ENCODE measurements around the gene SNX32.
A peak's percentile ranks its signal among the peaks of the same experiment; 100 is the strongest.

SNX32 gene

DNA sequence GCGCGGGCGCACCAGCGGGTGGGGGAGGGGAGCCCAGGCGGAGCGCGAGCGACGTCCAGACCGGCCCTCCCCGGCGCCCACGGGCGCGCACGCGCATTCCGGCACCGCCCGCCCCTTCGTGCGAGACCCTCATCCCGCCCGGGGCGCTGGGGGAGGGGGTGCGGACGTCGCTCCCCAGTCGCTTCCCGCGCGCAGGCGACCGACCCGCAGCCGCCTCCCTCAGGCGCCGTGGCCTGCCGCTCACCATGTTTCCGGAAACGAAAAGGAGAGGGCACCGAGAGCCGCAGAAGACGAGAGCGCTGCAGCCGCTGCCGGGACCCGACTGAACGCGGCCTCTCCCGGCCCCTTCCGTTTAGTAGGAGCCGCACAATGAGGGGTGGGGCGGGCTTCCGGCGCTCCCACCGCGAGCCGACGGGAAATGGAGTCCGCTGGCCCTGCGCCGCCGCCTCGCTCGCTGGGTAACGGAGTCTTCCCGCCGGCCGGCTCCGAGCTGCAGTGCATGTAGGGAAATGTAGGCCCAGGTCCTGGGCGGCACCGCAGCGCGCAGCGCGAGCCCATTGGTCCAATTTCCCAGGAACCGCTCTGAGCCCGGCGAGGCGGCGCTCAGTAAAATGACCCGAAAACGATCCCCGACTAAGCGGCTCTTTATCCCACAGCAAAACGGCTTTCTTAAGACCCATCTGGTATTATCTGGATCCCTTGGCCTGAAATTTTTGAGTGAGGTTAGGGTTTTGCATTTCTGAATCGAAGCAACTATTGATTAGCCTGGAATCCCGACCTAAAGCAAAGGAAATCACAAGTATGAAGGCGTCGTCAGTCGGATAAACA lies 24.3 kb downstream of the SNX32 start, which contains the start of gene CFL1:
TSS of gene CFL1 (minus strand) at position 328 of the 828 bp plus-strand sequence. CDS start at position 247, 81 bp downstream.
- peak; percentile 99 for DNase-seq

DNA sequence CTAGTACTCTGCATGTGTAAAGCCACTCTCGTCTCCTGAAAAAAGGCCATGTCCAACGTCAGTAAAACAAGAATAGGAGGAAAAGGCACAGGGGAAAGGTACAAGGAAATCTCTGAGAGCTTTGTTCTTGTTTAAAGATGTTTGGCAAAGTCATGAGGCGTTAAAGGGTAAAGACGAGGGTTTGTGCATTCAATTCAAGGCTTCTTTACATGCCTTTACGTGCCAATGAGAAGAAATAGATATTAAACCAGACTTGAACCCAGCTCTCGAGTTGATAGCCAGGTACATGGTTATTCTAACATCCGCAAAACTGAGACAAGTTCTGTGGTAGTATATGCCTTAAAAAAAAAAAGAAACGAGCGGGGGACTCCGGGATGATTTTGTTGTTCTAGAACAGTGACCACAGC lies 24.9 kb downstream of the SNX32 start:
- no peak for DNase-seq

DNA sequence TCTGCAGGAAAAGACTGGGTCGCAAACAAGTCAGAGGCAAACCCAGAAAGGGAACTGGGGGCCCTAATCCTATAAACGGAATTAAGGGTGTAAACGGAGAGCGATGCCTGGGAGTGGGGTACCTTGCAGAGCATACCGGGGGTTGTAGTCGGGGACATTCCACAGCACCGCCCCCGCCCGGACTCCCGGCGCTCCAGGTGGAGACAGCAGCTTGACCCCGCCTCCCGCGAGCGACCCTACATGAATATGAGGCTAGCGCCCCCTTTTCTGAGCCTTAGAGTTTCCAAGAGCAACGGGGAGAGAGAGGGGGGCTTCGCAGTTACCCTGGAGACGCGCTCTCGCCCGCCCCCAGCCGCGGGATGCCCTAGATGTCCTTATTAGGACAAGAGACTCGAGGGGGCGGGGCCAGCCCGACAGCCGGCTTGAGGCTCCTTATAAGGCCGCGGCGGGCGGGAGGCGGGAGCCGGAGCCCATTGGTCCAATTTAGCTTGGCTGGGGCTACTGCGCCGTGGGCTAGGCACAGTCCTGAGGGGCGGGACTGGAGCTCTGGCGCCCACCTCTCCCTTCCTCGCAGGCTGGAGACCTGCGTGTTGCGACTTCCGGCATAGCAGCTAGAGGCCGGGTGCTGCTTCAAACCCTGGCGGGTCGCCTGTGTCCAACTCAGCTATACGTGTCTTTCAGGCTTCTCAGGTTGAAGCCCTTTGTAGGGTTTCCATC lies 25.5 kb downstream of the SNX32 start:
- DNase-seq: peak; percentile 97 to 99 (median 98)

DNA sequence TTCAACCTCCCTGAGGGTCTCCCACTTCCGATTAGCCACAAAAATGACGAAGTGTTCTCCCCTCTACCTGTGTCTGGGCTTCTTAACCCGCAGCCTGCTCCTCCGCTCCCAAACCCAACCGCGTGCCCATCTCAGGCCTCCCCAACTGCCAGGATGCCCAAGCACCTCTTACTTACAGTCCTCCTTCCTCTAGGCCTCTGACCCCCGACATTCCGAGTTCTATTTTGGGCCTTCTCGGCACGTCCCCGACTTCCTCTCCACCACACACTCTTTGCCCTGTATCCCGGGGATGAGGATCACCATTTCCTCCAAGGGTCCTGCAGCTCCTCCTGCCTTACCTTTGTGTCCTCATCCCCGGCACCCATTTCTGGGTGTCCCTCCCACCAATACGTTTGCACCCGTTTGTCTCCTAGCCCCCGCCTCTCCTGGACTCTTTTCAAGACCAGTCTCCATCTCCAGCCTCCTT lies 26.1 kb downstream of the SNX32 start:
- peak in 1 of 3 donors; percentile 21 for DNase-seq

DNA sequence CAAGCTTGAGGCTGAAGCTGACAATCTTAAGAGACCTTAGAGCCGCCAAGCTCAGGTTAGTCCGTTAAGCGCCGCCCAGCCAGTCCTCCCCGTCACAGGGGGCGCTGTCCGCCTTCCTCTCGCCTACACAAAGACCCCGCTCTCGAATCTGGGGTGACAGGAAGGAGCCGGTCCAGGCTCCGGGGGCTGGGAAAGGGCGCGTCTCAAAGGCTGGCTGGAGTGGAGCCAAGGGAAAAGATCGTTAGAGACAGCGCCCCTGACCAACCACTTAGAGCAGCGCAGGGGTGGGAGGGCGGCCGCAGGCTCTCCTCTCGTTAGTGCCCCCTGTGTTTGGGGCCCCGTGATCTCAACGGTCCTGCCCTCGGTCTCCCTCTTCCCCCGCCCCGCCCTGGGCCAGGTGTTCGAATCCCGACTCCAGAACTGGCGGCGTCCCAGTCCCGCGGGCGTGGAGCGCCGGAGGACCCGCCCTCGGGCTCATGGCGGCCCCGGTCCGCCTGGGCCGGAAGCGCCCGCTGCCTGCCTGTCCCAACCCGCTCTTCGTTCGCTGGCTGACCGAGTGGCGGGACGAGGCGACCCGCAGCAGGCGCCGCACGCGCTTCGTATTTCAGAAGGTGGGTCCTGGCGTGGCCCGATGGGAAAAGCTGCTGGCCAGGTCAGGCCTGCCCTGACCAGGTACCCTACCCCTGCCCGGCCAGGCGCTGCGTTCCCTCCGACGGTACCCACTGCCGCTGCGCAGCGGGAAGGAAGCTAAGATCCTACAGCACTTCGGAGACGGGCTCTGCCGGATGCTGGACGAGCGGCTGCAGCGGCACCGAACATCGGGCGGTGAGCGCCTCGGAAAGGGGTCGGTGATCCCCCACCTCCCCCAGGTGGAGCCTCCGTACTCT lies 26.8 kb downstream of the SNX32 start, which contains the start of gene MUS81:
TSS of gene MUS81 (plus strand) at position 156 of the 887 bp plus-strand sequence. CDS start at position 477, 321 bp downstream.
- DNase-seq: peak; percentile 94 to 97 (median 95)

DNA sequence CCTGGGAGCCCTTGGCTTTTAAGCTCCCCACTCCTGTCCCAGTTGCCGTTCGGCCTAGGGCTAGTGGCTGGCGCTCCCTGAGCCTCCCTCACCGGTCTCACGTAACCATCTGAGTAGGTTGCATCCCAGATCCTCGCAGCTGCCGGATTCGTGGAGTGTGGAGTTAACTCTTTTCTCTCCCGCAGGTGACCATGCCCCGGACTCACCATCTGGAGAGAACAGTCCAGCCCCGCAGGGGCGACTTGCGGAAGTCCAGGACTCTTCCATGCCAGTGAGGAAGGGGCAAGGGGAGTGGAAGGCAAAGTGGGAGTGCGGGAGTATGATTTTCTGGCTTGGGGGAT lies 27.4 kb downstream of the SNX32 start:
- no peak for DNase-seq

DNA sequence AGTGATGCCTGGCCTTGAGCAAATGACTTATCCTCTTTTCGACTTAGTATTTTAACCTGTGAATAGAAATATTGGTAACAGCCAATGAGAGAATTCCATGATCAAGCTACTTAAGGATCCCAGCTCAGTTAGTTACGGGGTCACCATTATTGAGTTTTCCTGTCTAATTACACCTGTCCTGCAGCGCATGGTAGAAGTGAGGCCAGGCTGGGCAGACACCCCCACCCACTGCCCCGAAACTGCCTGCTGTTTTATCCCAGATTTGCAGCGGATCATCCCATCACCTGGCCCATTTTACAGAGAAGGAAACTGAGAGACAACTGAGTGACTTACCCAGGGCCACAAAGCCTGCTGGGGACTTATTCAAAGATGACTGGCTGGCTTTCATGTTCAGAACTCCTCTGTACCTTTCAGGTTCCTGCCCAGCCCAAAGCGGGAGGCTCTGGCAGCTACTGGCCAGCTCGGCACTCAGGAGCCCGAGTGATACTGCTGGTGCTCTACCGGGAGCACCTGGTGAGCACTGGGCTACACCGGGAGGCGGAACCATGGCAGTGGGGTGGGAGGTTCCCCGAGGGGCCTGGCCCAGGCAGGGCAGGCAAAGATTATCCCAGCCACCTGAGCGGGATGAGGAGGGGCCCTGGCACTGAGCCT lies 27.9 kb downstream of the SNX32 start:
- DNase-seq: no peak

DNA sequence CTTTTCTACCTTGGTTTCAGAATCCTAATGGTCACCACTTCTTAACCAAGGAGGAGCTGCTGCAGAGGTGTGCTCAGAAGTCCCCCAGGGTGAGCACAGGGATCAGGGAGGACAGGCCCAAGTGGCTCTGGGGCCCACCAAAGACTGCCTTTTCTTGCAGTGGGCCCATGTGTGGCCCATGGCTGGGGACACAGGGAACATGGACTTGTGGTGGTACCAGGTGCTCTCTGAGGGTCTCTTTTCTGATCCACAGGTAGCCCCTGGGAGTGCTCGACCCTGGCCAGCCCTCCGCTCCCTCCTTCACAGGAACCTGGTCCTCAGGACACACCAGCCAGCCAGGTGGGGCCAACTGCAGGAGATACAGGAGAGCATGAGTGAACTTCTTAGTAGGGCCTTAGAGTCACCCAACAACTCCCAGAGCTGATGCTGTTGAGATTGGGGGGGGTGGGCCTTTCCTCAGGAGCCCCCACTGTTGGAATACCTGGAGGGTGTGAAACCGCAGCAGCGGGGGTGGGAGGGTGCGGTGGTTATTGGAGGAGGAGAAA lies 28.5 kb downstream of the SNX32 start:
- DNase-seq: no peak

DNA sequence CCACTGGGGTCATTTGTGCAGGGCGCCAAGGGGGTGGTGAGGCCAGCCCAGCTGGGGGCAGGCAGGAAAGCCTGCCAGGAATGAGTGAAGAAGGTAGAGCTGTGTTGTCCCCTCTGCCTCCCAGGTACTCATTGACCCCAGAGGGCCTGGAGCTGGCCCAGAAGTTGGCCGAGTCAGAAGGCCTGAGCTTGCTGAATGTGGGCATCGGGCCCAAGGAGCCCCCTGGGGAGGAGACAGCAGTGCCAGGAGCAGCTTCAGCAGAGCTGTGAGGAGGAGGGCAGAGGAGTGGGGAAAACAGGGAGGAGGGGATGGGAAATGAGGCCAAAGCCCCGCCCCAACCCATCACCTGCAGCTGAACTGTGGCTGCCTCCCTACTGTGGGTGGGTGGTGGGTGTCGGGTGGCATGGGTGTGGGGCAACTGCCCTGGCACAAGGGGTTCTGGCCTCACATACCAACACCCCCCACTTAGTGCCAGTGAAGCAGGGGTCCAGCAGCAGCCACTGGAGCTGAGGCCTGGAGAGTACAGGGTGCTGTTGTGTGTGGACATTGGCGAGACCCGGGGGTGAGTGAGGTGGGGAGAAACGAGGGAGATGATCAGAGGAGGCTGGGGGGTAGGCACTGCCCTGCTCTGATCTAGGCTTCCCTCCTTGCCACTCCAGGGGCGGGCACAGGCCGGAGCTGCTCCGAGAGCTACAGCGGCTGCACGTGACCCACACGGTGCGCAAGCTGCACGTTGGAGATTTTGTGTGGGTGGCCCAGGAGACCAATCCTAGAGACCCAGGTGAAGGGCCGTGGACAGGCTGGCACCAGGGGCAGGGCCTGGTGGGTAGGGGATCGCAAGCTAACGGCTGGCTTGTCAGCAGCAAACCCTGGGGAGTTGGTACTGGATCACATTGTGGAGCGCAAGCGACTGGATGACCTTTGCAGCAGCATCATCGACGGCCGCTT lies 29.5 kb downstream of the SNX32 start:
- DNase-seq: no peak

DNA sequence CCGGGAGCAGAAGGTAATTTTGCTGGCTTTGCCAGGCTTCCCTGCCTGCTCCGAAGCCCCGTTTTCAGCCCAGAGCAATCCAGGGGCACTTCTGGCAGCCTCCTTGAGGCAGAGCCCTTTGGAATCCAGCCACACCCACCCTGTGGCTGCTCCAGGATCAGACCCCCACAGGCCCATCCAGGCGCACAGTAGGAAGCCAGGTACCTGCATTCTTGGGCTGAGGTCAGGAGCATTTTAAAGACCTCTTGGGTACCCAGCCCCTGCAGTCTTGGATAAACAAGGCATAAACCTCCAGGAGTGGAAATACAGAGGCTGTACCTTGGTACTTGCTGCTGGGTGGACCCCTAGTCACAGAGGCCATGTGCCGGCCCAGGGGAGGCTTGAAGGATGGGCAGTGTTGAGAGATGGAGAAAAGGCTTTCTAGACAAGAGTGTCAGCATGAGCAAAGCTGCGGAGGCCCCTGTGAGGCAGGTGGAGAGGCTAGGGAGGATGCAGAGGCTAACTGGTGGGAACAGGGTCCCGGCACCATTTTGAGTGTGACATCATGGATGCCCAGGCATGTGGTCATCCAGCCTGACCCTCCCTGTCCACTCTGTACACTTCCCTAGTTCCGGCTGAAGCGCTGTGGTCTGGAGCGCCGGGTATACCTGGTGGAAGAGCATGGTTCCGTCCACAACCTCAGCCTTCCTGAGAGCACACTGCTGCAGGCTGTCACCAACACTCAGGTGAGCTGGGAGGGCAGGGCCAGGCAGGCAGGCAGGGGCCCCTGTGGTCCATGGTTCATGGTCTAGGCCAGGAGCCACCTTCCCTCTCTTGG lies 30.3 kb downstream of the SNX32 start:
- DNase-seq: no peak

DNA sequence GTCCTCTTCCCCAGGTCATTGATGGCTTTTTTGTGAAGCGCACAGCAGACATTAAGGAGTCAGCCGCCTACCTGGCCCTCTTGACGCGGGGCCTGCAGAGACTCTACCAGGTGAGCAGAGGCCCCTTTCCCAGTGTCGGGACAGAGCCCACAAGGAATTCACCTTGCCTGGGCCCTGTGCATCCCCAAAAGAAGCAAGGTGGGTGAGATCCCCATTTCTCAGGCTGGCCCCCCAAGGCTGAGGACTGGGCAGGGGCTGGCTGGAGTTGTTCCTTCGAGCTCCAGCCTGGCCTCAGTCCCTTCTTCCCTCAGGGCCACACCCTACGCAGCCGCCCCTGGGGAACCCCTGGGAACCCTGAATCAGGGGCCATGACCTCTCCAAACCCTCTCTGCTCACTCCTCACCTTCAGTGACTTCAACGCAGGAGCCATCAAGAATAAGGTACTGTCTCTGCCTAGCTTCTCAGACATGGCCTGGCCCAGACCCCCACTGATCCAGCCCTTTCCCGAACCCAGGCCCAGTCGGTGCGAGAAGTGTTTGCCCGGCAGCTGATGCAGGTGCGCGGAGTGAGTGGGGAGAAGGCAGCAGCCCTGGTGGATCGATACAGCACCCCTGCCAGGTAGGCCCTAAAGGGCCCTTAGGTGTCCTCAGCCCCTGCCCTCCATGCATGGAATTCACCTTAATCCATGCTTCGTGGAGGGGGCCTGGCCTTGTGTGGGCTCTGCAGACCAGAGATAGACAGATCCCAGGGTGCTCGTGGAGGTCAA lies 31.1 kb downstream of the SNX32 start:
- no peak for DNase-seq

DNA sequence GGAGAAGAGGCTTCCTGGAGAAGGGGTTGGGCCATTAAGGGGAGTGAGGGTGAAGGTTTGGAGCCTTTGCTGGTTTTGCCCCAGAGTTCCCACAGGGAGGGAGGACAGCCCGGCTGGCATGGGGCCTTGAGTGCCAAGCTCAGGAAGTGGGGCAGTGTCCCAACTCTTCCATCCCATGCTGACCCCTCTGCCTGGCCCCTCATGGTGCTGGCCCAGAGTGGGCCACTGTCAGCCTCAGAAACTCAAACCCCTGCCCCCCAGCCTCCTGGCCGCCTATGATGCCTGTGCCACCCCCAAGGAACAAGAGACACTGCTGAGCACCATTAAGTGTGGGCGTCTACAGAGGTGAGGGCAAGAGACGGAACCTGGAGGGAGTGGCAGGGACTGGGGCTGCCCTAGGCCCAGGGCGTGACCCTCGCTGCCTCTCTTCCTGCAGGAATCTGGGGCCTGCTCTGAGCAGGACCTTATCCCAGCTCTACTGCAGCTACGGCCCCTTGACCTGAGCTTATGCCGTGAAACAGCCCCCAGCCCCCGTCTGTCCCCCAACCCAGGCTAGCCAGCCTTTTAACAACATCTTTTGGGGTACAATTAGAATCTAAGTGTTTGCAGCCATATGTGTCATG lies 31.9 kb downstream of the SNX32 start:
- no peak for DNase-seq

DNA sequence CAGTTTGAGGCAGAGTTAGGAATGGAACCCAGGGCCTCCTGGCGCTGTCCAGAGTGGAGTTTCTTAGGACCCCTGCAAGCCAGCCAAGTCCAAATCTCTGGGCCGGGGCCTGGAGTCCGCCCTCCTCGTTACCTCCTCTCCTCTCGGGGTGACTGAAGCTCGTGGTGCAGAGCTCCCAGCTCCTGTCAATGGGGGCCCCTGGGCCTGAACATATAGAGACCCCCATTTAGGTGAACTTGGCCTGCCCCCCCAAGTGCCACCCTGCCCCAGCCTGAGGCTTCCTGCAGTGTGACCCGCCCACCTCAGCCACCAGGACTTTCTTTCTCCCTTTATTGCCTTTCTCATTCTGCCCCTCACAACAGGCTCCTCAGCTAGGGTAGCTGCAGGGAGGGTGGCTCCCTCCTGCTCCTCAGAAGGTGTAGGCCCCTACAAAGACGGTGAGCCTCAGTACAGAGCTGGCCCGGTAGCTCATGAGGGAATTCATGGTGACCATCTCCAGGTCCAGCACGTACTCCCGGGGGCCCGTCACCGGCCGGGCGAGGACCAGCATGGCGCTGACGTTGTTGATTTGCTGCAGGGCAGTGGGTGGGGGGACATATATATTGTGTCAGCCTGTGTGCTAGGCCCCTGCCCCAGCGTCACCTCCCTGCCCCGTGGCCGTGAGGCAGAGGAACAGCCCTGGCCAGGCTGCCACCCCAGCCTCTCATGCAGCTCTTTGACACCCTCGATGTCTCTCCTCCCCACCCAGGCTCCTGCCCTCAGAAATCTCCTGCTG lies 32.9 kb downstream of the SNX32 start:
- DNase-seq: no peak

DNA sequence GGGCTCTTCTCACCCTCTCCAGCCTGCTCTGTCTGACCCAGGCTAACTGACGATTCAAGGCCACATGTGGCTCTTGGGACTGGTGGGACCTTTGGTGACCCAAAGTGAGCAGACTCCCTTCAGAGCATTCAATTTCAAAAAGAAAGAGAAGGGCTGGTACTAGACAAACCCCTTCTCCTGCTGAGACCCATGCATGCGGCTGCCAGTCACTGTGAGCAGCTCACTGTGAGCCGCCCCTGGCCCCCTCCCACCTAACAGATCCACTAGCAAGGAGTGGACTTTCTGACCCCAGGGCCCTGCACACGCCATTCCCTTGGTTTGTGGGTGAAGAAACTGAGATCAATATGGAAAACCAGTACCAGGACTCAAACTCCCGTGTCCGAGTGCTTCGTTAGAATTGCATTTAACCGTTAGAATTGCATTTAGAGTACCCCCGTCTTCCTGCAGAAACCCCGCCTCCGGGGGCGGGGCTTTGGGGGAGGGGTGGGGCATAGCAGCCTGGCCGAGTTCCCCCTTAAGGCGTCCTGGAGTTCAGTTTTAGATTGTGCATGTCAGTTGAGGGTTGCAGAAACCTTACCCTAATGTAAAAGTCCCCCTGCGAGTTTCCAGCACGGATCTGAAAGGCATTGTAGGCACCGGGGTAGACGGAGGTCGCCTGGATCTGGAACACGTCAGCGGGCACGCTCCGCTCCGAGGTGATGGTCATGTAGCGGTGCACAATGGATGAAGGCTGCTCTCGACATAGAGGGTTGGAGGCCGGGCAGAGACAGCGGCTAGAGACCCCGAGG lies 33.7 kb downstream of the SNX32 start:
- peak in 1 of 3 donors; percentile 52 for DNase-seq

DNA sequence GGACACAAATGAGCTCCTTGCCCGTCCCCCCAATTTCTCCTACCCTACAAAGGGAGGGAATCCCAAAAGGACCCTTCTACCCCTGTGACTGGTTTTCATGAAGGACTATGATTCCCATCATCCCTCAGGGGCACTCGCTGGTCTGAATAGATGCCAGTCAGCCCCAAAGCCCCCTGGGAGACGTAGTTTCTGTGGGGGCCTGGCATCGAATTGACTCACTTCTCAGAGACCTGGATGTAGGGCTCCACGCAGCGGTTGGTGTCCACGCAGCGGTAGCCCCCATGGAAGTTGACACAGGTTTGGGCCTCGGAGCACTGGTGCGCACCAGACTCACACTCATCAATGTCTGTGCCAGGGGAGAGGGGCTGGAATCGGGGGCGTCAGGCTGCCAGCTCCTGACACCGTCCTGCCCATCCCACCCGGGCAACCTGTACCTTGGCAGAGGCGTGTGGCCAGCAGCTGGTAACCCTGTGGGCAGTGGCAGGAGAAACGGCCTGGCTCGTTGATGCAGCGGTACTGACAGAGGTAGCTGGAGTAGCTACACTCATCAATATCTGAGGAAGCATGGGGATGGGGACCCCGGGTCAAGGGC lies 34.4 kb downstream of the SNX32 start:
- DNase-seq: no peak

DNA sequence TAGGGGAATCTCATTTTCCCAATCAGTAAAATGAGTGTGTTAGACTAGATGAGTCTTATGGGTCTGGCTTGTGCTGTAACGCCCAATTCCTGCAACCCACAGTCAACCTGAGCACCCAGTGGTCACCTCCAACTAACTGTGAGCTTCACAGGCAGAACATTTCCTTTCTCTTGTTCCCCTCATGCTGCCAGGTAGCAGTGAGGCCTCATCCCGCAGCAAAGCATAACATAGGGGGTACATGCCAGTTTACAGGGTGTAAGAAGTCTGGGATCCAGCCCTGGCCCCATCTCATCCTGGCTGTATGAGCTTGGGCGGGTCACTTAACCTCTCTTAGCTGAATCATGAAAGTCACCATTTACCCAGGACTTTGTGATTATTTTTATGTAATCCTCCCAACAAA lies 35.1 kb downstream of the SNX32 start:
- DNase-seq: no peak

Data from suppressor macrophage treated with lipopolysaccharide for 1 hour (primary cell).